BJ (cell line): Measurements from ENCODE around the gene PLPPR2. TPM values are rescaled to one million over a fixed set of nuclear protein-coding genes. Genes with fewer than 3 reads are reported as not detected.

Experiments used
- CTCF ChIA-PET: fragments of 350-600 bp; formaldehyde crosslinking; extraction: SDS; loops from one replicate; lab custom pipeline; 2021; ENCODE audit warnings: antibody characterized with exemption, inconsistent platforms; lab: Yijun Ruan, JAX
- POLR2A ChIA-PET: fragments of 300-600 bp; sonication (Branson Sonifier 250); formaldehyde crosslinking; extraction: SDS; loops from one replicate; lab custom pipeline; 2021; ENCODE audit warnings: antibody characterized with exemption; lab: Charles Lee
- DNase-seq: peaks from one replicate; pipeline ENCODE4 v3.0.0-alpha.2; 2011; ENCODE audit warnings: low read depth
- H3K27me3 ChIP-seq: 2 replicates; pipeline ENCODE4 v1.6.0; 2011; ENCODE audit warnings: low read length; ENCODE audit not compliant: control insufficient read depth, insufficient read depth
- H3K36me3 ChIP-seq: 2 replicates; pipeline ENCODE4 v1.5.1; 2011; ENCODE audit warnings: low read length; ENCODE audit not compliant: control insufficient read depth, insufficient read depth
- H3K4me3 ChIP-seq: 2 replicates; pipeline ENCODE4 v1.5.1; 2011; ENCODE audit warnings: low read depth, mild to moderate bottlenecking, control low read depth, low read length
- CTCF ChIP-seq: IDR thresholded peaks from 2 replicates; pipeline ENCODE4 v1.5.1; 2011; ENCODE audit warnings: low read depth, mild to moderate bottlenecking, control low read depth, inconsistent platforms, low read length, moderate library complexity; ENCODE audit not compliant: insufficient read depth
- polyA plus RNA-seq: library from polyadenylated mRNA; depleted of rRNA; stranded (reverse); fragments of >200 nt; gene quantifications from 2 replicates; pipeline ENCODE4 v1.2.3, GENCODE V29; 2011

PLPPR2 gene
- polyA plus RNA-seq, 1 experiment = 30.5 TPM

- DNase-seq = no peak
- TF ChIP-seq CTCF = no peak
- Histone ChIP-seq H3K27me3 (no peaks in the 10 kb centered on the region), H3K36me3 (no peaks in the 10 kb centered on the region; the same call in 1 of the 2 replicates), H3K4me3 (no peak overlapping the region)
- ChIA-PET CTCF (interaction anchor here (0.6 to 1.4 kb wide), 2 partner anchors 18 to 173 kb away, joined by 3 to 4 read pairs; no protein-coding TSS in a partner anchor), POLR2A (no interaction called here)
Observed at GRCh38 chr19:11399667-11400066, 44.4 kb downstream of the PLPPR2 start.

- no peak for DNase-seq
- Histone ChIP-seq H3K4me3 (no peak overlapping the region), H3K36me3 (no peaks in the 10 kb centered on the region; the same call in 1 of the 2 replicates), H3K27me3 (no peaks in the 10 kb centered on the region)
- POLR2A ChIA-PET = interaction anchor here (0.6 kb wide), 1 partner anchor 23 kb away, joined by 3 read pairs; no protein-coding TSS in a partner anchor
- CTCF ChIA-PET = interaction anchor here (0.6 to 1.4 kb wide), 4 partner anchors 9 to 19 kb away, joined by 3 to 4 read pairs (median 4); no protein-coding TSS in a partner anchor
- no peak for TF ChIP-seq CTCF
Observed at GRCh38 chr19:11400798-11401197, 45.6 kb downstream of the PLPPR2 start.

GRCh38 chr19:11401808-11402543, 46.7 kb downstream of the PLPPR2 start:
- CTCF ChIA-PET = interaction anchor here (1.2 to 2.9 kb wide), 3 partner anchors 11 to 21 kb away, joined by 3 to 12 read pairs (median 3); no protein-coding TSS in a partner anchor
- Histone ChIP-seq H3K27me3 (no peaks in the 10 kb centered on the region), H3K4me3 (no peak overlapping the region), H3K36me3 (no peaks in the 10 kb centered on the region; the same call in 1 of the 2 replicates)
- POLR2A ChIA-PET = no interaction called here
- no peak for TF ChIP-seq CTCF
- DNase-seq = no peak

- no peak for DNase-seq
- CTCF ChIA-PET = interaction anchor here (2.9 kb wide), 1 partner anchor 24 kb away, joined by 12 read pairs; no protein-coding TSS in a partner anchor
- Histone ChIP-seq H3K36me3 (no peaks in the 10 kb centered on the region; the same call in 1 of the 2 replicates), H3K27me3 (no peaks in the 10 kb centered on the region), H3K4me3 (no peak overlapping the region)
- no peak for TF ChIP-seq CTCF
- POLR2A ChIA-PET = no interaction called here
Observed at GRCh38 chr19:11404588-11405222, 49.5 kb downstream of the PLPPR2 start.
